ENCODE measurements around the gene STOX2.

GRCh38 chr4:183858011-183858615, 47.0 kb upstream of the STOX2 start:
- TF ChIP-seq CTCF (IDR thresholded peaks at IDR 0.05) (no peak), POLR2A (IDR thresholded peaks at IDR 0.05) (no peak)

Measured in esophagus squamous epithelium (tissue), 4 donors.